ENCODE measurements around the gene GALNS. TPM values are rescaled to one million over a fixed set of nuclear protein-coding genes. Genes with fewer than 3 reads are reported as not detected.

The GALNS gene
- total RNA-seq, 1 experiment from 2014 or later = 62.3 TPM

DNA sequence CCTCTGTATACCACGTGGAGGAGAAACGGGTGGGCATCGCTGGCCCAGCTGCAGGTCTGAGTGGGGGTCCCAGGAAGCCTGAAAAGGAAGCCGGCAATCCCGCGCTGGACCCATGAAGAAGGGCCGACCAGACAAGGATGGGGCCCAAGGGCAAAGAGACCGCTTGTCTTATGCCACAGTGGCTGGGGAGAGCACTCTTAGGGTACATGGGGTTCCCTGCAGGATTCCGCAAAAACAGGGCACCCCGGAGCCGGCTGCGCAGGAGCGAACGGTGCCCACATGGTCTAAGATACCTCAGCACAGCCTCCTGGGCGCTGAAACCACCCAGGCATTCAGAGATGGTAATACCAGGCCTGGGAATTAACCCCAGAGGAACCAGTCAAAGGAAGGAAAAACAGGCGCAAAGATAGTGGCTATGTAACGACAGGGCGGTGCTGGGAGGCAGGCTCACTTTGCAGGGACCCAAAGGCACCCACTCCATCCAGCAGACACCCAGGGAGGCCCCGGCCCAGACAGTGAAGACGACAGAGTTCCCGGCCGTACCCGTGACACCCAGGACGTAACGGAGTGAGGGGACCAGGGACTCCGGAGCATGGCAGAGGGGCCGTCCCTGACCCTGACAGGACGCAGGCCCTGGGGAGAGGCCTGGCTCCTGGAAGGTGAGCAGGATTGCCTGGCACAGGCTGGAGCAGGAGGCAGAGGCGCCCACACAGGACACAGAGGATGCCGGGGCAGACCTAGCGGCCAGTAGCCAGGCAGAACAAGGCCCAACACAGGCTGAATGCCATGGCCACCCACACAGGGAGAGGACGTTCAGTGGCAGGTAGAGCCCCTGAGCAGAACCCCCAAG is 82.0 kb downstream of the GALNS start:
- Histone ChIP-seq H2AFZ (no peak overlapping the region), H3K4me3 (no peak overlapping the region), H3K27me3 (ENCODE audit: insufficient read depth, low read depth) (no peaks in the 10 kb centered on the region), H3K4me1 (replicated peaks; ENCODE audit: insufficient read depth) (peaks cover 49% of the 10 kb centered on the region), H4K20me1 (ENCODE audit: insufficient read depth) (peaks cover 71% of the 10 kb centered on the region), H3F3A (ENCODE audit: insufficient read depth, low read depth) (peaks cover 33% of the 10 kb centered on the region), H3K9me2 (ENCODE audit: insufficient read depth) (no peaks in the 10 kb centered on the region), H3K9me3 (ENCODE audit: insufficient read depth, low read depth) (no peaks in the 10 kb centered on the region), H3K36me3 (ENCODE audit: low read depth) (no peaks in the 10 kb centered on the region), H3K27ac (no peak overlapping the region), H3K4me2 (peak overlapping the region; percentile 67), H3K79me2 (ENCODE audit: low read depth) (peaks cover 87% of the 10 kb centered on the region)
- CTCF ChIA-PET = interaction anchor here (0.6 kb wide), 1 partner anchor 735 kb away, joined by 4 read pairs; no protein-coding TSS in a partner anchor
- no peak for TF ChIP-seq EZH2 (IDR thresholded peaks at IDR 0.05; ENCODE audit: low read depth)
- TF ChIP-seq, protein P1, sequence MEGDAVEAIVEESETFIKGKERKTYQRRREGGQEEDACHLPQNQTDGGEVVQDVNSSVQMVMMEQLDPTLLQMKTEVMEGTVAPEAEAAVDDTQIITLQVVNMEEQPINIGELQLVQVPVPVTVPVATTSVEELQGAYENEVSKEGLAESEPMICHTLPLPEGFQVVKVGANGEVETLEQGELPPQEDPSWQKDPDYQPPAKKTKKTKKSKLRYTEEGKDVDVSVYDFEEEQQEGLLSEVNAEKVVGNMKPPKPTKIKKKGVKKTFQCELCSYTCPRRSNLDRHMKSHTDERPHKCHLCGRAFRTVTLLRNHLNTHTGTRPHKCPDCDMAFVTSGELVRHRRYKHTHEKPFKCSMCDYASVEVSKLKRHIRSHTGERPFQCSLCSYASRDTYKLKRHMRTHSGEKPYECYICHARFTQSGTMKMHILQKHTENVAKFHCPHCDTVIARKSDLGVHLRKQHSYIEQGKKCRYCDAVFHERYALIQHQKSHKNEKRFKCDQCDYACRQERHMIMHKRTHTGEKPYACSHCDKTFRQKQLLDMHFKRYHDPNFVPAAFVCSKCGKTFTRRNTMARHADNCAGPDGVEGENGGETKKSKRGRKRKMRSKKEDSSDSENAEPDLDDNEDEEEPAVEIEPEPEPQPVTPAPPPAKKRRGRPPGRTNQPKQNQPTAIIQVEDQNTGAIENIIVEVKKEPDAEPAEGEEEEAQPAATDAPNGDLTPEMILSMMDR (conservative IDR thresholded peaks at IDR 0.05) = no peak
- POLR2A ChIA-PET (ENCODE audit: unreplicated experiment) = interaction anchor here (0.6 to 1.2 kb wide), 2 partner anchors 10 to 12 kb away, joined by 3 to 5 read pairs; no protein-coding TSS in a partner anchor
- no peak for DNase-seq
- no TSS peak for BruUV-seq (replicated peaks)
- intact Hi-C loops (cut with micrococcal nuclease; ENCODE audit: unreplicated experiment) = loop anchor here (1.0 kb wide), 1 partner anchor 8 kb away; no protein-coding TSS in a partner anchor

DNA sequence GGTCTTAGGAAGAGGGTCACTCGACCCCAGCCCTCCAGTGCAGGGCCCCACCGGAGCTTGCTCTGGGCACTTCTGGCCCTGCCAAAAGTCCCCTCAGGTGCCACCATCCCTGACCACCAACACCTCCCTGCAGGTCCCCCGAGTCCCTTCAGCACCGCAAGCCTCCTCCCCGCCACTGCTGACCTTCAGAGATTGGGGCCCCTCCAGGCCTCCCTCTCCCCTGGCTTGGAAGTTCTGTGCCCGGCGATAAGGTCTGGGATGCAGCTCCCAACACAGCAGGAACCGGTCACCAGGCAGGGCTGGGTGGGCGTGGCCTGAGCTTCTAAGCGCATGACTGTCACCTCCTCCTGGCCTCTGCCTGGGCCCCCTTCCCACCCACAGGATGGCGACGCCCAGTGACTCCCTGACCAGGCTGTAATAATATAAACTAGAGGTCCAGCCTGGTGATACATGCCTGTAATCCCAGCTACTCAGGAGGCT is 82.9 kb downstream of the GALNS start:
- BruUV-seq (replicated peaks) = no TSS peak
- H3K4me2 ChIP-seq = peak overlapping the region; percentile 67

More for the DNA sequence above, 82.9 kb downstream of the GALNS start:
- peaks cover 87% of the 10 kb centered on the region for H3K79me2 ChIP-seq (ENCODE audit: low read depth)
- no peaks in the 10 kb centered on the region for H3K9me3 ChIP-seq (ENCODE audit: insufficient read depth, low read depth)
- no peak overlapping the region for H3K4me3 ChIP-seq
- H3K27me3 ChIP-seq (ENCODE audit: insufficient read depth, low read depth) = no peaks in the 10 kb centered on the region
- CTCF ChIA-PET = interaction anchor here (1.1 kb wide), 1 partner anchor 36 kb away, joined by 3 read pairs; no protein-coding TSS in a partner anchor
- no peaks in the 10 kb centered on the region for H3K36me3 ChIP-seq (ENCODE audit: low read depth)
- intact Hi-C loops (cut with micrococcal nuclease; ENCODE audit: unreplicated experiment) = loop anchor here (1.0 kb wide), 1 partner anchor 8 kb away; no protein-coding TSS in a partner anchor
- no peak overlapping the region for H2AFZ ChIP-seq
- POLR2A ChIA-PET (ENCODE audit: unreplicated experiment) = interaction anchor here (0.6 to 1.2 kb wide), 8 partner anchors 9 to 903 kb away, joined by 3 to 17 read pairs (median 4); no protein-coding TSS in a partner anchor
- H3F3A ChIP-seq (ENCODE audit: insufficient read depth, low read depth) = peaks cover 40% of the 10 kb centered on the region
- TF ChIP-seq EZH2 (IDR thresholded peaks at IDR 0.05; ENCODE audit: low read depth) = no peak
- TF ChIP-seq, protein P1 (conservative IDR thresholded peaks at IDR 0.05) = no peak
- no peaks in the 10 kb centered on the region for H3K9me2 ChIP-seq (ENCODE audit: insufficient read depth)
- H4K20me1 ChIP-seq (ENCODE audit: insufficient read depth) = peaks cover 69% of the 10 kb centered on the region
- peak; percentile 54 to 88 for DNase-seq
- H3K4me1 ChIP-seq (replicated peaks; ENCODE audit: insufficient read depth) = peaks cover 58% of the 10 kb centered on the region
- no peak overlapping the region for H3K27ac ChIP-seq
